ENCODE measurements around the gene SORBS1.

The SORBS1 gene

DNA sequence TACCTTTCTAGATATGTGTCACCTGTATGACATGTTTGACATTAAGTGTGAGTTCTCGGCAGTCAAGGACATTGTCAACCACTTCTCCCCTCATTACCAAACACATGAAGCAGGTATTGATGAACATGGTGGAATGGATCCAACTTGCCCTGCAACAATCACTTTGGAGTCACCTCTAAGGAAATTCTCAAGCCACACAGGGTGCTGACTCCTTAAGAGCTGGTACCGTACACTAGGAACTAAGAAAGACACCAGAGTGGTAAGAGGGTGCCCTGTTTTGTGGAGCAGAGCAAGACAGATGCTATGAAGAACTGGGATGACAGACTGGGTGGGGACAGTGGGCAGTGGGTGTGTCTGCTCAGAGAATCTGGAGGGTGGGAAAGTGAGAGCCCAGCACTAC lies 17.4 kb upstream of the SORBS1 start:
- H3K4me3 ChIP-seq (ENCODE audit: control insufficient read depth, low read depth, low read length), result no peak overlapping the region
- TF ChIP-seq, protein P1, sequence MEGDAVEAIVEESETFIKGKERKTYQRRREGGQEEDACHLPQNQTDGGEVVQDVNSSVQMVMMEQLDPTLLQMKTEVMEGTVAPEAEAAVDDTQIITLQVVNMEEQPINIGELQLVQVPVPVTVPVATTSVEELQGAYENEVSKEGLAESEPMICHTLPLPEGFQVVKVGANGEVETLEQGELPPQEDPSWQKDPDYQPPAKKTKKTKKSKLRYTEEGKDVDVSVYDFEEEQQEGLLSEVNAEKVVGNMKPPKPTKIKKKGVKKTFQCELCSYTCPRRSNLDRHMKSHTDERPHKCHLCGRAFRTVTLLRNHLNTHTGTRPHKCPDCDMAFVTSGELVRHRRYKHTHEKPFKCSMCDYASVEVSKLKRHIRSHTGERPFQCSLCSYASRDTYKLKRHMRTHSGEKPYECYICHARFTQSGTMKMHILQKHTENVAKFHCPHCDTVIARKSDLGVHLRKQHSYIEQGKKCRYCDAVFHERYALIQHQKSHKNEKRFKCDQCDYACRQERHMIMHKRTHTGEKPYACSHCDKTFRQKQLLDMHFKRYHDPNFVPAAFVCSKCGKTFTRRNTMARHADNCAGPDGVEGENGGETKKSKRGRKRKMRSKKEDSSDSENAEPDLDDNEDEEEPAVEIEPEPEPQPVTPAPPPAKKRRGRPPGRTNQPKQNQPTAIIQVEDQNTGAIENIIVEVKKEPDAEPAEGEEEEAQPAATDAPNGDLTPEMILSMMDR (IDR thresholded peaks at IDR 0.05; ENCODE audit: control insufficient read depth, insufficient read depth, low read depth, low read length, missing control alignments), result no peak
- no peak for DNase-seq (ENCODE audit: low read depth)

DNA sequence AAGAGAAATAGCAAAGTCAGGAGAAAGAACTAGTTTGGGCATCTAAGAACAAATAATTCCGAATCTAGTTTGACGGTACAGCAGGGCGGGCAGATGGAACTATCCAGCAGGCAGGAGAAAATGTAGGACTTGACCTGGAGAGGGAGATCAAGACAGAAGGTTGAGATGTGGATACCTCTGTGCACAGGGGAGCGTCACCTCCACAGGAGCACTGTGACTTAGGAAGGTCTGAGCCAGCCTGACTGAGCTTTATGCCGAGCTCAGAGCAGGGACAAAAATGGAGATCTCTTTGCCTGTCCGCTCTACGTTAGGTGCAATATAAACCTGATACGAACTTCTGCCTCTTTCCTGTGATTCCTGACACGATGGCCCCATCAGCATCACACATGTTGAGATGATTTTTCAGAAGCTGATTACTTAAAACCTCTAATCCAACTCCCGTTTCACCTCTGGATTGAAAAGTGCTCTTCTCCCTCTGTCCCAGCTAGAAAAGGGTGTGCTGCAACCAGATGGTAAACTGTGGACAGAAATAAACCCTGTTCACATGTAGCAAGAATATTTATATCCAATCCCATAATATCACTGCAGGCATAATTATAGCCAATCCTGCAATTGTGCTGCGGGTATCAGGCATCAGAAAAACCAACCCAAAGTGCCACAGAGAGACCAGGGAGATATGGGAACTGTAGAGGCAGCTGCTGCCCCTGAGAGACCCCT lies 13.6 kb upstream of the SORBS1 start:
- TF ChIP-seq, protein P1 (IDR thresholded peaks at IDR 0.05; ENCODE audit: control insufficient read depth, insufficient read depth, low read depth, low read length, missing control alignments), result no peak
- no peak for DNase-seq (ENCODE audit: low read depth)

DNA sequence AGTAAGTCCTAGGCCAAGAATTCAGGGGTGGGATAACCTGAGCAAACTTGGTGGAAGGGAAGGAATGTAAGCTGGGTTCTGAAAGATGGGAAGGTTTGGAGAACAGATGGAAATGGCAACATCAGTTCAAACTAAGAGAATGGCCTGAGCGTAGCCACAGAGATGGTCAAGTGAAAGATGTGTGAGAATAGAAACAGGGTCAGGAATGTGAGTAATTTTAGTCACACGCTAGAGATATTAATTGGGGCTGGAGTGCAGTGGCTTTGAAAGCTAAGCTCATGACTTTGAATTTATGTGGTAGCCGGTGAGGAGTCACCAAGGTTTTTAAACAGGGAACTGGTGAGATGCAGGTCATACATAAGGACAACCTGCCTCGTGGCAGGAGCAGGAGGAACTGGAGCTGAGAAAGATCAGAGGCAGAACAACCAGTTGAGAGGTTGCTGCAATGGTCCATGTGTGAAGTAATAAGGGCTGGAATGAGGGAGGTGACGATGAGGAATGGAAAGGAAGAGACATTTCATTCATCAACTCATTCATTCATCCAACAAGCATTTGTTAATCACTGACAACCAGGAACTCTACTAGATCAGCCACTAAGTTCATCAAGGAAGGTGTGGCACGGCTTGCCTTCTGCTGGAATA lies 12.9 kb upstream of the SORBS1 start:
- H3K4me3 ChIP-seq (ENCODE audit: control insufficient read depth, low read depth, low read length), result no peak overlapping the region
- TF ChIP-seq, protein P1 (IDR thresholded peaks at IDR 0.05; ENCODE audit: control insufficient read depth, insufficient read depth, low read depth, low read length, missing control alignments), result no peak
- DNase-seq (ENCODE audit: low read depth), result no peak

More for the DNA sequence above, 13.6 kb upstream of the SORBS1 start:
- no peak overlapping the region for H3K4me3 ChIP-seq (ENCODE audit: control insufficient read depth, low read depth, low read length)

DNA sequence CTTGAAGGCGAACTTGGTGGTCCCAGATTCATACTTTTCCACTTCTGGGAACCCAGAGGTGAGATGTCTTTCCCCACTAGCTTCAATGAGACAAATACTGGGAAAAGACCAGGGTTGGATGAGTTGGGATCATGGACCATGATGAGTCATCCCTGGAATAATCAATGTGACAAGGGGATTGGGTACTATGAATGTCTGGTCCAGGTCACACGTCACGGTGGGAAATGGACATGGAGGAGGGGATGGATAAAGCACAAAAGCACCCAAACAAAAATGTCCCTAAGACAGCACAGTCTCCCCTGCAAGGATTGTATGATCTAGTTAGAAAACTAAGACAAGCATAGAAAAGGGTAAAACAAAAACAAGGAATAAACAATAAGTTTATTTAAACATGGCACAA lies 12.4 kb upstream of the SORBS1 start:
- H3K4me3 ChIP-seq (ENCODE audit: control insufficient read depth, low read depth, low read length), result no peak overlapping the region
- DNase-seq (ENCODE audit: low read depth), result no peak
- TF ChIP-seq, protein P1 (IDR thresholded peaks at IDR 0.05; ENCODE audit: control insufficient read depth, insufficient read depth, low read depth, low read length, missing control alignments), result no peak

DNA sequence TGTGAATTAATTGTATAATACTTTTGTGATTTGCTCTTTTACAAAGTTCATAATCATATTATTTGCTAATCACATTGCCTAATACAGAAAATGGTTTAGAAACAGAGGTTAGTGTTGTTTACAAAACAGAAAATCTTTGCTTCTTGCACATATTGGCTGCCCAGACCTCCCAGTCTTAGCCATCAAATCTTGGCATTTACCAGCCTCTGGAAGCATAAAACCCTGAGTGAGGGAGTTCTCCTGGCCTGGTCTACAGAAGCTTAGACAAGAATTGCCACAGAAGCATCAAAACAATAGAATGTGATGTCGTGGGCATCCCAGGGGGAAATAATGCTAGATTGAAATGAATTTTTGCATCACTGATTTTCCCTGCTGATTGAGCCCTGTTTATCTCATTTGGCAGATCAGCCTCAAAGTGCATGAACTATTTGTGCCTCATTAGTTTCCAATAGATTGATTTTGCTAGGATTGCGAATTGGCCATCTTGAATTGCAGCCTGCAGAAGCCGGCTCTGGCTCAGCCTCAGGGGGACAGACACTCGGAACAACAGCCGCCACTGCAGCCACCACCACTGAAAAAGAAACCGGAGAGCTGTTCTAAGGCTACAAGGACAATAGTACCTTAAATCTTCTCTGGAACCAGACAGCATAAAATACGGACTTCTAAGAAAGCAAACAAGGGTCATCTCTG lies 11.1 kb upstream of the SORBS1 start:
- H3K4me3 ChIP-seq (ENCODE audit: control insufficient read depth, low read depth, low read length), result no peak overlapping the region
- no peak for DNase-seq (ENCODE audit: low read depth)
- TF ChIP-seq, protein P1 (IDR thresholded peaks at IDR 0.05; ENCODE audit: control insufficient read depth, insufficient read depth, low read depth, low read length, missing control alignments), result no peak

DNA sequence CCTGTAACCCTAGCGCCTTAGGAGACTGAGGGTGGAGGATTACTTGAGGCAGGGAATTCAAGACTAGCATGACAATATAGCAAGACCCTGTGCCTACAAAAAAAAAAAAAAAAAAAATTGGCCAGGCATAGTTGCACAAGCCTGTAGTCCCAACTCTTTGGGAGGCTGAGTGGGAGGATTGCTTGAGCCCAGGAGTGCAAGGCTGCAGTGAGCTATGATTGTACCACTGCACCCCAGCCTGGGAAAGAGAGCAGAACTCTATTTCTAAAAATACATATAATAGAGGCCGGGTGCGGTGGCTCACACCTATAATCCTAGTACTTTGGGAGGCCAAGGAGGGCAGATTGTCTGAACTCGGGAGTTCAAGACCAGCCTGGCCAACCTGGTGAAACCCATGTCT lies 10.2 kb upstream of the SORBS1 start:
- TF ChIP-seq, protein P1 (IDR thresholded peaks at IDR 0.05; ENCODE audit: control insufficient read depth, insufficient read depth, low read depth, low read length, missing control alignments), result no peak
- no peak overlapping the region for H3K4me3 ChIP-seq (ENCODE audit: control insufficient read depth, low read depth, low read length)
- no peak for DNase-seq (ENCODE audit: low read depth)

All from AG09309 (cell line).